ENCODE data around the gene NDUFA5. TPM values are rescaled to one million over a fixed set of nuclear protein-coding genes. Genes with fewer than 3 reads are reported as not detected.

Gene NDUFA5
- total RNA-seq, 2 donors from 2014 or later, result 53.3 to 65.8 TPM

GRCh38 chr7:123583821-123584220 lies 26.2 kb upstream of the NDUFA5 start:
- Histone ChIP-seq H3K36me3 (no peaks in the 10 kb centered on the region), H3K4me3 (no peak overlapping the region), H3K27me3 (replicated peaks; ENCODE audit: insufficient read depth) (no peaks in the 10 kb centered on the region), H3K4me1 (replicated peaks) (no peaks in the 10 kb centered on the region), H3K27ac (no peak overlapping the region), H3K9me3 (no peaks in the 10 kb centered on the region)
- DNase-seq (ENCODE audit: low spot score), result no peak
- TF ChIP-seq CTCF (IDR thresholded peaks at IDR 0.05) (no peak), POLR2A (IDR thresholded peaks at IDR 0.05) (no peak), POLR2AphosphoS5 (IDR thresholded peaks at IDR 0.05) (no peak)
- WGBS, result 83% methylated on average over 4 of the region's 4 CpGs
- intact Hi-C loops (cut with DNase I), result loop anchor here (10.0 kb wide), 1 partner anchor 121 kb away; no protein-coding TSS in a partner anchor

- 24% methylated on average over 2 of the region's 2 CpGs for WGBS
- Histone ChIP-seq H3K36me3 (no peaks in the 10 kb centered on the region), H3K4me3 (no peak overlapping the region), H3K27me3 (replicated peaks; ENCODE audit: insufficient read depth) (no peaks in the 10 kb centered on the region), H3K27ac (no peak overlapping the region), H3K4me1 (replicated peaks) (no peaks in the 10 kb centered on the region), H3K9me3 (no peaks in the 10 kb centered on the region)
- intact Hi-C loops (cut with DNase I), result loop anchor here (10.0 kb wide), 1 partner anchor 124 kb away; no protein-coding TSS in a partner anchor
- TF ChIP-seq POLR2A (IDR thresholded peaks at IDR 0.05), result no peak
- no peak for DNase-seq (ENCODE audit: low spot score)
These were observed 23.5 kb upstream of the NDUFA5 start for GRCh38 chr7:123581162-123581459.

- no peaks in the 10 kb centered on the region for H3K36me3 ChIP-seq
- no peak overlapping the region for H3K27ac ChIP-seq
- 34% methylated on average over 8 of the region's 8 CpGs for WGBS
- no peak overlapping the region for H3K4me3 ChIP-seq
- no peaks in the 10 kb centered on the region for H3K27me3 ChIP-seq (replicated peaks; ENCODE audit: insufficient read depth)
- no peak for DNase-seq (ENCODE audit: low spot score)
- intact Hi-C loops (cut with DNase I), result loop anchor here (10.0 kb wide), 1 partner anchor 124 kb away; no protein-coding TSS in a partner anchor
- TF ChIP-seq CTCF (IDR thresholded peaks at IDR 0.05) (peak in 2 of 4 experiments; percentile 37 to 44), POLR2AphosphoS5 (IDR thresholded peaks at IDR 0.05) (no peak)
- H3K4me1 ChIP-seq (replicated peaks), result no peaks in the 10 kb centered on the region
- no peaks in the 10 kb centered on the region for H3K9me3 ChIP-seq
These were observed 23.0 kb upstream of the NDUFA5 start for GRCh38 chr7:123580406-123581161.

GRCh38 chr7:123579416-123579815 lies 21.8 kb upstream of the NDUFA5 start:
- Histone ChIP-seq H3K36me3 (no peaks in the 10 kb centered on the region), H3K27ac (no peak overlapping the region), H3K4me1 (replicated peaks) (no peaks in the 10 kb centered on the region), H3K9me3 (no peaks in the 10 kb centered on the region), H3K27me3 (replicated peaks; ENCODE audit: insufficient read depth) (no peaks in the 10 kb centered on the region), H3K4me3 (no peak overlapping the region)
- TF ChIP-seq CTCF (IDR thresholded peaks at IDR 0.05) (no peak), POLR2AphosphoS5 (IDR thresholded peaks at IDR 0.05) (no peak), POLR2A (IDR thresholded peaks at IDR 0.05) (no peak)
- intact Hi-C loops (cut with DNase I), result no loop called here
- no peak for DNase-seq (ENCODE audit: low spot score)

GRCh38 chr7:123573896-123574467 lies 16.4 kb upstream of the NDUFA5 start:
- no peaks in the 10 kb centered on the region for H3K27me3 ChIP-seq (replicated peaks; ENCODE audit: insufficient read depth)
- no peak for DNase-seq (ENCODE audit: low spot score)
- no peak for TF ChIP-seq CTCF (IDR thresholded peaks at IDR 0.05)
- no peak for TF ChIP-seq POLR2A (IDR thresholded peaks at IDR 0.05)
- TF ChIP-seq POLR2AphosphoS5 (IDR thresholded peaks at IDR 0.05), result no peak
- no peaks in the 10 kb centered on the region for H3K4me1 ChIP-seq (replicated peaks)
- WGBS, result 88% methylated on average over 2 of the region's 2 CpGs
- no peak overlapping the region for H3K27ac ChIP-seq
- intact Hi-C loops (cut with DNase I), result no loop called here
- no peaks in the 10 kb centered on the region for H3K36me3 ChIP-seq
- H3K4me3 ChIP-seq, result no peak overlapping the region
- H3K9me3 ChIP-seq, result no peaks in the 10 kb centered on the region

All from prostate gland (tissue), 2 donors.